Measurements from ENCODE around the gene BCDIN3D. TPM values are rescaled to one million over a fixed set of nuclear protein-coding genes. Genes with fewer than 3 reads are reported as not detected.
A peak's percentile ranks its signal among the peaks of the same experiment; 100 is the strongest.

The BCDIN3D gene
- total and polyA plus RNA-seq, 2 of the 8 experiments (the other 6 are each of a cell fraction or from before 2014, with no cell fraction given), result 1.6 to 2.4 TPM

DNA sequence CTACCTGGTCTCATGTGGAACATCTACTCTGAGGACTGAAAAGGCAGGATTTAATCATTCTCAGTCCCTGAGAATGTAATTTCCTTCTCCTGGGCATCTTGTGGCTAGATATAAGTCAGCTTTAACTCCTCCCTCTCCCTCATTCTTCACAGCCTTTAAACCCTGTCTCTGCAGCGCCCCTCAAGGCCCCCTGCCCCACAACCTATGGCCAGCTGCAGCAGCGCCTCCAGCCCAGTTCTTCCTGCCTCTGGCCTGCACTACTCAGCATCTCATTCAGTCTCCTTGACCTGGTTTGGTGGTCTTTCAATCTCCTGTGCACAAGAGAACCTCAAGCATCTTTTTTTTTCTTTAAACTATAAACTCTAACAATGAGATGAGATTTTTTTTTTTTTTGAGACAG lies 44.0 kb downstream of the BCDIN3D start:
- H2AK5ac ChIP-seq (ENCODE audit: low read depth, low read length), result no peak overlapping the region
- no peaks in the 10 kb centered on the region for H3K4me1 ChIP-seq (replicated peaks in 1 of 4; ENCODE audit: control insufficient read depth in 3 of 4, insufficient read depth in 4 of 4, low read length in 3 of 4)
- POLR2A ChIA-PET (ENCODE audit: partially characterized antibody), result interaction anchor here (1.1 to 2.9 kb wide), 4 partner anchors 12 to 29 kb away, joined by 6 to 12 read pairs (median 6); partner anchors contain the start of gene NCKAP5L
- no peak overlapping the region for H3K14ac ChIP-seq (ENCODE audit: insufficient read length)
- no peak overlapping the region for H3K4me2 ChIP-seq (ENCODE audit: insufficient read depth in 1 of 2, low read depth in 2 of 2, low read length in 2 of 2)
- no peaks in the 10 kb centered on the region for H3K79me2 ChIP-seq (ENCODE audit: control insufficient read depth in 1 of 2, insufficient read depth in 2 of 2, low read length in 2 of 2)
- no peak overlapping the region for H3K4me3 ChIP-seq (ENCODE audit: extremely low read depth in 1 of 4, insufficient read depth in 2 of 4, low read depth in 3 of 4, low read length in 4 of 4)
- no peak for TF ChIP-seq RFX5 (IDR thresholded peaks at IDR 0.05; ENCODE audit: borderline replicate concordance, low read depth, low read length)
- TF ChIP-seq, protein P1, sequence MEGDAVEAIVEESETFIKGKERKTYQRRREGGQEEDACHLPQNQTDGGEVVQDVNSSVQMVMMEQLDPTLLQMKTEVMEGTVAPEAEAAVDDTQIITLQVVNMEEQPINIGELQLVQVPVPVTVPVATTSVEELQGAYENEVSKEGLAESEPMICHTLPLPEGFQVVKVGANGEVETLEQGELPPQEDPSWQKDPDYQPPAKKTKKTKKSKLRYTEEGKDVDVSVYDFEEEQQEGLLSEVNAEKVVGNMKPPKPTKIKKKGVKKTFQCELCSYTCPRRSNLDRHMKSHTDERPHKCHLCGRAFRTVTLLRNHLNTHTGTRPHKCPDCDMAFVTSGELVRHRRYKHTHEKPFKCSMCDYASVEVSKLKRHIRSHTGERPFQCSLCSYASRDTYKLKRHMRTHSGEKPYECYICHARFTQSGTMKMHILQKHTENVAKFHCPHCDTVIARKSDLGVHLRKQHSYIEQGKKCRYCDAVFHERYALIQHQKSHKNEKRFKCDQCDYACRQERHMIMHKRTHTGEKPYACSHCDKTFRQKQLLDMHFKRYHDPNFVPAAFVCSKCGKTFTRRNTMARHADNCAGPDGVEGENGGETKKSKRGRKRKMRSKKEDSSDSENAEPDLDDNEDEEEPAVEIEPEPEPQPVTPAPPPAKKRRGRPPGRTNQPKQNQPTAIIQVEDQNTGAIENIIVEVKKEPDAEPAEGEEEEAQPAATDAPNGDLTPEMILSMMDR (IDR thresholded peaks at IDR 0.05; ENCODE audit: control extremely low read depth in 1 of 3, insufficient read depth in 1 of 3, low read depth in 1 of 3, low read length in 3 of 3), result peak in 2 of 3 experiments; percentile 10 to 11; a peak in 2 of 4 replicates
- no peaks in the 10 kb centered on the region for H3K23me2 ChIP-seq (ENCODE audit: low read depth, low read length)
- CTCF ChIA-PET (ENCODE audit: partially characterized antibody), result interaction anchor here (1.1 to 8.1 kb wide), 8 partner anchors 9 to 144 kb away, joined by 3 to 54 read pairs (median 4); partner anchors contain the start of gene TMBIM6
- H3K23ac ChIP-seq (ENCODE audit: insufficient read length), result no peak overlapping the region
- no peak overlapping the region for H2BK15ac ChIP-seq (ENCODE audit: low read length)
- no peak overlapping the region for H3K56ac ChIP-seq (replicated peaks; ENCODE audit: insufficient read length, low read depth, low read length)
- H2BK20ac ChIP-seq (ENCODE audit: low read length), result no peak overlapping the region
- no peak overlapping the region for H3K4ac ChIP-seq (replicated peaks; ENCODE audit: insufficient read length, low read depth, low read length)
- H4K91ac ChIP-seq (replicated peaks; ENCODE audit: insufficient read length, low read length), result no peak overlapping the region
- no peak overlapping the region for H4K8ac ChIP-seq (ENCODE audit: extremely low read depth, insufficient read depth, low read length)
- H3K36me3 ChIP-seq (ENCODE audit: control insufficient read depth in 2 of 4, insufficient read depth in 4 of 4, low read length in 3 of 4), result peaks cover 5 to 34% (median 18%) of the 10 kb centered on the region in 4 experiments
- H3K27ac ChIP-seq (ENCODE audit: low read depth, low read length), result no peak overlapping the region
- no peak overlapping the region for H2BK120ac ChIP-seq (replicated peaks; ENCODE audit: low read depth, low read length)
- DNase-seq (ENCODE audit: low read depth in 1 of 2, low spot score in 2 of 2) (no peak), FAIRE-seq (no peak)
- no peaks in the 10 kb centered on the region for H3K9me3 ChIP-seq (ENCODE audit: insufficient read depth in 2 of 2, low read depth in 1 of 2, low read length in 1 of 2)
- WGBS, 2 experiments (ENCODE audit: extremely low coverage in 1 of 2, insufficient coverage in 1 of 2, insufficient read length in 1 of 2, insufficient replicate concordance in 2 of 2, low coverage in 1 of 2, low lambda C conversion rate in 2 of 2, missing lambda C conversion rate in 1 of 2), result 79% methylated on average over 2 of the region's 2 CpGs; no CpG with 5 or more reads in 1 of the 2 experiments
- no peak overlapping the region for H3K9ac ChIP-seq (replicated peaks in 1 of 4; ENCODE audit: extremely low read depth in 1 of 4, low read depth in 3 of 4, low read length in 3 of 4)
- H4K5ac ChIP-seq (ENCODE audit: insufficient read length, low read depth, low read length), result no peak overlapping the region
- H2BK5ac ChIP-seq (ENCODE audit: low read depth, low read length), result no peak overlapping the region
- H2BK12ac ChIP-seq (ENCODE audit: low read depth, low read length), result no peak overlapping the region
- H2AFZ ChIP-seq (ENCODE audit: low read length), result no peak overlapping the region
- H3K27me3 ChIP-seq (replicated peaks in 1 of 4; ENCODE audit: control insufficient read depth in 3 of 4, extremely low read depth in 1 of 4, insufficient read depth in 3 of 4, low read length in 3 of 4), result no peaks in the 10 kb centered on the region
- peaks cover 2 to 12% of the 10 kb centered on the region in 2 experiments for H4K20me1 ChIP-seq (replicated peaks in 1 of 2; ENCODE audit: control insufficient read depth in 1 of 2, insufficient read depth in 2 of 2, low read length in 2 of 2)
- H3K18ac ChIP-seq (ENCODE audit: extremely low read depth, low read length), result no peak overlapping the region
- no peaks in the 10 kb centered on the region for H3K79me1 ChIP-seq (ENCODE audit: low read depth, low read length)

All from H1 (cell line).